ENCODE data around the gene SPEM3. TPM values are rescaled to one million over a fixed set of nuclear protein-coding genes. Genes with fewer than 3 reads are reported as not detected.

SPEM3 gene
- total RNA-seq, 1 donor: not detected

DNA sequence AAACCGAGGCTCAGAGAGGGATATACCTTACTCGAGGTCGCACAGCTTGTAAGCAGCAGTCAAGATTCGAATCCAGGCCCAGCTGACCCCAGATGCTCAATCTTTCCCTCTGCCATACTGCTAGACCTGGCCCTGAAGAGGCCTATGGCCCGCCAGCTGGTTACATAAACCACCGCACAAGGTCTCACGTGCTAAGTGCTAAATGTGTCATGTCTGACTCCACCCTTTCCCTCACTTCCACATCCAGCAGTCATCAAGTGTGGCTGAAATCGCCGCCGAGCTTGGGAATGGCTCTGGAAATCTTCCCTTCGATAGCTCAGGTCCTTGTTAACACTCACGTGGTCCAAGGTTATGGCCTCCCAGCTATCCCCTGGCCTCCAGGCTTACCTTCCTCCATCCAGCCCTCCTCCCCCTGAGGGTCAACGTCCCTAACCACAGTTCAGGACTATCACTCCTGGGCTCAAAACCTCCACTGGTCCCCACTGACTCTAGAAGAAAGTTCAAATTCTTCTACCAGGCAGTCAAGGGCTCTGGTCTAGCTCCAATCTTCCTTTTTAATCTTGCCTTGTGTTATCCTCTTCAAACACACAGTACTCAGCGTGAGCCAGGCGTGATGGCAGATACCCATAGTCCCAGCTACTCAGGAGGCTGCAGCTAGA, 47.2 kb downstream of the SPEM3 start:
- H3K4me1 ChIP-seq (ENCODE audit: insufficient read depth, low read length): peaks cover 34% of the 10 kb centered on the region
- peaks cover 89% of the 10 kb centered on the region for H3K79me2 ChIP-seq (ENCODE audit: insufficient read depth, low read length)
- no peaks in the 10 kb centered on the region for H3K27me3 ChIP-seq (ENCODE audit: insufficient read depth, low read length)
- H3K4me2 ChIP-seq (ENCODE audit: insufficient read depth, low read length): no peak overlapping the region
- H3K4me3 ChIP-seq (ENCODE audit: insufficient read depth, low read length): no peak overlapping the region
- TF ChIP-seq, protein P1, sequence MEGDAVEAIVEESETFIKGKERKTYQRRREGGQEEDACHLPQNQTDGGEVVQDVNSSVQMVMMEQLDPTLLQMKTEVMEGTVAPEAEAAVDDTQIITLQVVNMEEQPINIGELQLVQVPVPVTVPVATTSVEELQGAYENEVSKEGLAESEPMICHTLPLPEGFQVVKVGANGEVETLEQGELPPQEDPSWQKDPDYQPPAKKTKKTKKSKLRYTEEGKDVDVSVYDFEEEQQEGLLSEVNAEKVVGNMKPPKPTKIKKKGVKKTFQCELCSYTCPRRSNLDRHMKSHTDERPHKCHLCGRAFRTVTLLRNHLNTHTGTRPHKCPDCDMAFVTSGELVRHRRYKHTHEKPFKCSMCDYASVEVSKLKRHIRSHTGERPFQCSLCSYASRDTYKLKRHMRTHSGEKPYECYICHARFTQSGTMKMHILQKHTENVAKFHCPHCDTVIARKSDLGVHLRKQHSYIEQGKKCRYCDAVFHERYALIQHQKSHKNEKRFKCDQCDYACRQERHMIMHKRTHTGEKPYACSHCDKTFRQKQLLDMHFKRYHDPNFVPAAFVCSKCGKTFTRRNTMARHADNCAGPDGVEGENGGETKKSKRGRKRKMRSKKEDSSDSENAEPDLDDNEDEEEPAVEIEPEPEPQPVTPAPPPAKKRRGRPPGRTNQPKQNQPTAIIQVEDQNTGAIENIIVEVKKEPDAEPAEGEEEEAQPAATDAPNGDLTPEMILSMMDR (IDR thresholded peaks at IDR 0.05; ENCODE audit: extremely low read depth, low read depth, low read length): no peak
- DNase-seq (ENCODE audit: insufficient read length, low spot score, missing footprints): peak; percentile 78
- no peaks in the 10 kb centered on the region for H3K9me3 ChIP-seq (ENCODE audit: low read depth, low read length)
- no peak overlapping the region for H2AFZ ChIP-seq (ENCODE audit: low read length)
- H4K20me1 ChIP-seq (ENCODE audit: insufficient read depth, low read length): peaks cover 57% of the 10 kb centered on the region
- H3K27ac ChIP-seq (ENCODE audit: low read depth, low read length): peak overlapping the region; percentile 93
- H3K36me3 ChIP-seq (ENCODE audit: insufficient read depth, low read length): peaks cover 5% of the 10 kb centered on the region

DNA sequence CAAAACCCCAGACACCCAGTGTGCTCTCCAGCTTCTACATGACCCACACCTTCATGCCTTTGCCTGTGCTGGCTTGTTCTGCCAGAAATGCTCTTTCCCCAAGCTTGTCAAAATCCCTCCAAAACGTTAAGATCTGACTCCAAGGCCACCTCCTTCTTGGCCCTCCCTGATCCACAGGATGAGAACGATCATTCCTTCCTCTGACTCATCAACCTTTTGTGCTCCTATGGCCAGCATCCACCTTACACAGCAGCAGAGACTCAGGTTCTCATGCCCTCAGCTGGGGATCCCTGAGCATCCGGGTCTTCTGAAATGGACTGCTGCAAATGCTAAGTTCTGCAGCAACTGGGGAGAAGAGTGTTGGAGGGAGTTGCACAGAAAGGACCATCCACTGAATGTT, 47.8 kb downstream of the SPEM3 start:
- peaks cover 51% of the 10 kb centered on the region for H4K20me1 ChIP-seq (ENCODE audit: insufficient read depth, low read length)
- peak overlapping the region; percentile 95 for H3K4me2 ChIP-seq (ENCODE audit: insufficient read depth, low read length)
- H2AFZ ChIP-seq (ENCODE audit: low read length): no peak overlapping the region
- no peak overlapping the region for H3K4me3 ChIP-seq (ENCODE audit: insufficient read depth, low read length)
- no peaks in the 10 kb centered on the region for H3K9me3 ChIP-seq (ENCODE audit: low read depth, low read length)
- peaks cover 34% of the 10 kb centered on the region for H3K4me1 ChIP-seq (ENCODE audit: insufficient read depth, low read length)
- TF ChIP-seq, protein P1 (IDR thresholded peaks at IDR 0.05; ENCODE audit: extremely low read depth, low read depth, low read length): no peak
- peak overlapping the region; percentile 93 for H3K27ac ChIP-seq (ENCODE audit: low read depth, low read length)
- peak; percentile 80 for DNase-seq (ENCODE audit: insufficient read length, low spot score, missing footprints)
- no peaks in the 10 kb centered on the region for H3K27me3 ChIP-seq (ENCODE audit: insufficient read depth, low read length)
- H3K36me3 ChIP-seq (ENCODE audit: insufficient read depth, low read length): peaks cover 5% of the 10 kb centered on the region
- H3K79me2 ChIP-seq (ENCODE audit: insufficient read depth, low read length): peaks cover 83% of the 10 kb centered on the region

DNA sequence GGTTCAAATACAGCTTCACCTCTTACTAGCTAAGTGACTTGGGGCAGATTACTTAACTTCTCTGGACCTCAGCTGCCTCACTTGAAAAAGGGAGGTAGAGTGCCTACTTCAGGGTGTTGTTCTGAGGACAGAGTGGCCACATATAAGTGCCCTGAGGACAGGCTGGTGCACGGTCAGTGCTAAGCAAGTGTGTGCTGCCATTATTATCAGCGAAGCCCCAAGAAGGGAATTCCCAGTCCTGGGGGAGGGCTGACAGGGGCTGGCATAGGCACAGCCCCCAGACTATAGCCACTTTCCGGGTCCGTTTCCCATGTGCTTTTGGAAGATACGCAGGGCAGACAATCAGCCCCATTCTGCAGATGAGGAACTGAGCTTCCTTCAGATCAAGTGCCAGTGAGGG, 48.3 kb downstream of the SPEM3 start:
- Histone ChIP-seq H3K9me3 (ENCODE audit: low read depth, low read length) (no peaks in the 10 kb centered on the region), H3K27me3 (ENCODE audit: insufficient read depth, low read length) (no peaks in the 10 kb centered on the region), H3K79me2 (ENCODE audit: insufficient read depth, low read length) (peaks cover 79% of the 10 kb centered on the region), H3K36me3 (ENCODE audit: insufficient read depth, low read length) (peaks cover 5% of the 10 kb centered on the region), H3K4me2 (ENCODE audit: insufficient read depth, low read length) (peak overlapping the region; percentile 95), H3K4me3 (ENCODE audit: insufficient read depth, low read length) (peak overlapping the region; percentile 82), H3K4me1 (ENCODE audit: insufficient read depth, low read length) (peaks cover 34% of the 10 kb centered on the region), H2AFZ (ENCODE audit: low read length) (no peak overlapping the region), H3K27ac (ENCODE audit: low read depth, low read length) (peak overlapping the region; percentile 93), H4K20me1 (ENCODE audit: insufficient read depth, low read length) (peaks cover 46% of the 10 kb centered on the region)
- TF ChIP-seq, protein P1 (IDR thresholded peaks at IDR 0.05; ENCODE audit: extremely low read depth, low read depth, low read length): no peak
- DNase-seq (ENCODE audit: insufficient read length, low spot score, missing footprints): no peak

- H3K36me3 ChIP-seq (ENCODE audit: insufficient read depth, low read length): peaks cover 5% of the 10 kb centered on the region
- H3K4me2 ChIP-seq (ENCODE audit: insufficient read depth, low read length): peak overlapping the region; percentile 95
- no peak overlapping the region for H2AFZ ChIP-seq (ENCODE audit: low read length)
- TF ChIP-seq, protein P1 (IDR thresholded peaks at IDR 0.05; ENCODE audit: extremely low read depth, low read depth, low read length): no peak
- peak overlapping the region; percentile 93 for H3K27ac ChIP-seq (ENCODE audit: low read depth, low read length)
- no peaks in the 10 kb centered on the region for H3K27me3 ChIP-seq (ENCODE audit: insufficient read depth, low read length)
- peaks cover 45% of the 10 kb centered on the region for H4K20me1 ChIP-seq (ENCODE audit: insufficient read depth, low read length)
- peaks cover 35% of the 10 kb centered on the region for H3K4me1 ChIP-seq (ENCODE audit: insufficient read depth, low read length)
- DNase-seq (ENCODE audit: insufficient read length, low spot score, missing footprints): peak; percentile 98
- H3K9me3 ChIP-seq (ENCODE audit: low read depth, low read length): no peaks in the 10 kb centered on the region
- peak overlapping the region; percentile 82 for H3K4me3 ChIP-seq (ENCODE audit: insufficient read depth, low read length)
- H3K79me2 ChIP-seq (ENCODE audit: insufficient read depth, low read length): peaks cover 74% of the 10 kb centered on the region
These were observed 49.0 kb downstream of the SPEM3 start for GRCh38 chr17:7477392-7478275.
